ENCODE results near the gene RAB5A.
"Not testable (repeated sequence)": the region's sequence is repeated elsewhere in the genome, so short reads cannot be mapped to it uniquely, and the experiment has no call there.

RAB5A gene

DNA sequence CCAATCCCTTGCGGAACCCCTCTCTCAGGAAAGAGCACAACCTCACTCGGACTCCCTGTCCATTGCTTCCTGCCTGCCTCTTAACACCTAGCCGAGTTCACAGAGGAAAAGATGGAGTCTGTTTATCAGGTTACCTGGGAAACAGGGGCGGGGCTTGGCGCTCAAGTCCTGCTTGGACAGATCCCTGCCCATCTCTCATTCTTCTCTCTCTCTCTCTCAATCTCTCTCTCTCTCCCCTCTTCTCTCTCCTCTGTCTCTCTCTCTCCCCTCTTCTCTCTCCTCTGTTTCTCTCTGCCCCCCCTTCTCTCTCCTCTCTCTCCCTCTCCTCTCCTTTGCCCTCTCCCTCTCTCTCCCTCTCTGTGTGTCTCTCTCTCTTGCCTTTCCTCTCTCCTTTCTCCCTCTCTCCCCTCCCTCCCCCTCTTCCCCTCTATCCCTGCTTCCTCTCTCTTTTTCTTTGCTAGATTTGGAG lies 12.8 kb upstream of the RAB5A start, which contains the start of gene EFHB:
Gene EFHB (minus strand): TSS at position 120 of the 469 bp plus-strand sequence. CDS start 199 bp downstream, outside the sequence.
- H3K4me1 ChIP-seq, result no peaks in the 10 kb centered on the region
- H3K27me3 ChIP-seq (ENCODE audit: low read depth), result no peaks in the 10 kb centered on the region
- no peak within 1 kb of the TSS for H3K4me3 ChIP-seq
- no peaks in the 10 kb centered on the region for H3K9me3 ChIP-seq
- DNase-seq (ENCODE audit: low spot score in 2 of 2), result peak; percentile 45 to 84
- in situ Hi-C loops (cut with MboI; ENCODE audit: low sequenced_read_pairs), result no loop called here
- H3K36me3 ChIP-seq (replicated peaks), result no peaks in the 10 kb centered on the region

GRCh38 chr3:19937459-19938294 lies 9.2 kb upstream of the RAB5A start:
- in situ Hi-C loops (cut with MboI; ENCODE audit: low sequenced_read_pairs), result no loop called here
- no peaks in the 10 kb centered on the region for H3K27me3 ChIP-seq (ENCODE audit: low read depth)
- H3K4me3 ChIP-seq, result no peak overlapping the region
- no peaks in the 10 kb centered on the region for H3K36me3 ChIP-seq (replicated peaks)
- H3K9me3 ChIP-seq, result no peaks in the 10 kb centered on the region
- no peak for DNase-seq (ENCODE audit: low spot score in 2 of 2)
- no peaks in the 10 kb centered on the region for H3K4me1 ChIP-seq

DNA sequence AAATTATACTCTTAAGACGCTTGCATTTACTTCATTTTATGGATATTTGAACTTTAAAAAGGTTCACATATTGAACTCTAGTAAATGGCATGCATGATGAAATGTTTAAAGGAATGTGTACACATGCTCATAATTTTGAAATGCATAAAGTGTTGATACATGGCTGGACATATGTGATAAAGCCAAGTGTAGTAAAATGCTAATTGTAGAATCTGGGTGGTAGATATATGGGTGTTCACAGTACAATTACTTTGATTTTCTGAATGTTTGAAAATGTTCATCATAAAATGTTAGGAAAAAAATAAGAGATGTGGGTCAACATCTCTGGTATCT lies 8.6 kb upstream of the RAB5A start:
- Histone ChIP-seq H3K36me3 (replicated peaks) (no peaks in the 10 kb centered on the region), H3K27me3 (ENCODE audit: low read depth) (no peaks in the 10 kb centered on the region), H3K9me3 (no peaks in the 10 kb centered on the region), H3K4me3 (no peak overlapping the region), H3K4me1 (no peaks in the 10 kb centered on the region)
- no peak for DNase-seq (ENCODE audit: low spot score in 2 of 2)
- in situ Hi-C loops (cut with MboI; ENCODE audit: low sequenced_read_pairs), result no loop called here

DNA sequence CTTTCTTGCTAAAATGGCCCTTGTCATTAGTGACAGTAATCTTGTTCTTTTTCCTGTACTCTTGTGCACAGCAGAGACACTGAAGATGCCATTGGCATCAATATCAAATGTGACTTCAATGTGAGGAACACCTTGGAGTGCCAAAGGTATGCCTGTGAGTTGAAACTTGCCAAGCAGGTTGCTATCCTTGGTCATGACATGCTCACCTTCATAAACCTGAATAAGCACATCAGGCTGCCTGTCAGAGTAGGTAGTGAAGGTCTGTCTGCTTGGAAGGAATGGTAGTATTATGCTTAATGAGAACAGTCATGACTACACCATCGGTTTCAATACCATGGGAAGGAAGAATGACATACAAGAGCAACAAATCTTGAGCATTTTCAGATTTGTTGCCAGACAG lies 6.3 kb upstream of the RAB5A start:
- Histone ChIP-seq H3K4me3 (no peak overlapping the region), H3K4me1 (no peaks in the 10 kb centered on the region), H3K27me3 (ENCODE audit: low read depth) (no peaks in the 10 kb centered on the region), H3K9me3 (no peaks in the 10 kb centered on the region), H3K36me3 (replicated peaks) (no peaks in the 10 kb centered on the region)
- in situ Hi-C loops (cut with MboI; ENCODE audit: low sequenced_read_pairs), result no loop called here
- DNase-seq (ENCODE audit: low spot score in 2 of 2), result no peak

- Histone ChIP-seq H3K4me3 (no peak overlapping the region), H3K27me3 (ENCODE audit: low read depth) (no peaks in the 10 kb centered on the region), H3K36me3 (replicated peaks) (peaks cover 5% of the 10 kb centered on the region), H3K4me1 (peaks cover 18% of the 10 kb centered on the region), H3K9me3 (no peaks in the 10 kb centered on the region)
- in situ Hi-C loops (cut with MboI; ENCODE audit: low sequenced_read_pairs), result loop anchor here (5.0 kb wide), 1 partner anchor 97 kb away; the partner anchor contains the start of gene KAT2B
- DNase-seq (ENCODE audit: low spot score in 2 of 2), result no peak
These were observed 1.4 kb upstream of the RAB5A start for GRCh38 chr3:19945534-19945933.

DNA sequence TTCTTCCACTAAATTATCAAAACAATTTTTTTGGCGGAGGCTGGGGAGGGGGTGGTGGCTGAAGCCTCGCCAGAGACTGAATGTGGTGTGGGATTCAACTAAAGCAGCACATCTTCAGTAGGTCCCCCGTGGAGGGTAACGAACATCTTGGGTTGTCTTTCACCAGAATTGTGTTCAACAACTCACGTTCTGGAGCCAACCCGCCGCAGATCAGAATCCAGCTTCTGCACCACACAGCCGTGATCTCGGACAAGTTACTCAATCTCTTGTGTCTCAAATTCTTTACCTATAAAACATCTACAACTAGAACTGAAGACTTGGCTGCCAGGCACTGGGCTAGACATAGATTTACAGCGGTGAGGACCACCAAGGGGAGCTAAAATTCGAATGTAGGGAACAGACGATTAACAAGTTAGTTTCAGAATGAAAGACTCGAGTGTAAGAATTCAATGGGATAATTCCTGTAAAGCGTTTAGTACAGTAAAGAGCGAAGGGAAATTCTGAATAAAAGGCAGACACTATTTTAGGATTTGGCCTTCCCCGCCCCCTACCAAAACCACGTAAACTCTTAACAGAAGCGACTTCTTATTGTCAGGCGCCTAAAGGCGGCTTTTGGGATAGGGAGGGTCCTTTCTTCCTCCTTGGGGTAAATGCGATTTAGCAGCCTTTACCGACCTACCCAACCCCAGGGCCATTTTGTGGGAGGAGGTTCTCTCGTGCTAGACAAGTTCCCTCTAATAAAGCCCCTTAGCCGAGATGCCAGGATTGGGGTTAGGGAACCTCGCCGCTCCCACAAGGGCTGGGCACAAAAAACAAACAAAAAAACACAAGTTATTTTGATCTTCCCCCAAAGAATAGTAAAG lies 697 bp upstream of the RAB5A start:
- H3K9me3 ChIP-seq, result no peaks in the 10 kb centered on the region
- no peaks in the 10 kb centered on the region for H3K27me3 ChIP-seq (ENCODE audit: low read depth)
- H3K4me3 ChIP-seq, result peak overlapping the region; percentile 93
- peaks cover 18% of the 10 kb centered on the region for H3K4me1 ChIP-seq
- H3K36me3 ChIP-seq (replicated peaks), result peaks cover 9% of the 10 kb centered on the region
- no peak for DNase-seq (ENCODE audit: low spot score in 2 of 2)
- in situ Hi-C loops (cut with MboI; ENCODE audit: low sequenced_read_pairs), result loop anchor here (5.0 kb wide), 1 partner anchor 96 kb away; the partner anchor contains the start of gene KAT2B

DNA sequence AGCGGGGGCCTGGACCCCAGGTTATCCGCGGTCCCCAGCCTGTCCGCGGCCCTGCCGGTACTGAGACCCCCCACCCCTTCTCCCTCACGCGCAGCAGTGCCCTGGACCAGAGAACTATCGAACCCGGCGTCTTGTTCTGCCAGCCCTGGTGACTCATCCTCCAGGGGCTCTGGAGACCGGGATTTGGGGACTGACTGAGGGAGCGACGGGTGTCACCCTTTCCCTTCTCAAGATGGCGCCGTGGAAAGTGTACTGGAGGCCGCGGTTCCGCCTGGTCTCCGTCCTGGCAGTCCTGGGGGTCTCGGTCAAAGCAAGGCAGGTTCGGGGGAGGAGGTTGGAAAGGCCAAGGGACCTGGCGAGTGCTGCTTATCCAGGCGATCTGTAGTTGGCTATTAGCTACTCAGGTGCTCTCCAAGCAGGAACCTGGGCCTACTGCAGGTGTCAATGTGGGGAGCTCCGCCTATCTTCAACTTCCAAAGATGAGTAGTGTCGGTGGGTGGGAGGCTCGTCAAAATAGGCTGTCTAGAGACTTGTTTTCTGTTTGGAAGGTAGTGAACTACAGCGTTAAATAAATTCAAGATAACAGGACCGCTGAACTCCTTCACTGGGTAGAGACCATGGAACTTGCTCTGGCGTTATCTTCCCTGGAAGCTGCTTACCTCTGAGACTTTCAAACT lies 790 bp downstream of the RAB5A start:
- peaks cover 18% of the 10 kb centered on the region for H3K4me1 ChIP-seq
- peak; percentile 57 to 59 for DNase-seq (ENCODE audit: low spot score in 2 of 2)

GRCh38 chr3:19948226-19948591 lies 1.3 kb downstream of the RAB5A start:
- peak in 1 of 2 experiments; percentile 9 for DNase-seq (ENCODE audit: low spot score in 2 of 2)
- H3K4me3 ChIP-seq, result peak overlapping the region; percentile 93
- H3K4me1 ChIP-seq, result peaks cover 18% of the 10 kb centered on the region
- no peaks in the 10 kb centered on the region for H3K27me3 ChIP-seq (ENCODE audit: low read depth)
- in situ Hi-C loops (cut with MboI; ENCODE audit: low sequenced_read_pairs), result loop anchor here (5.0 kb wide), 1 partner anchor 94 kb away; the partner anchor contains the start of gene KAT2B
- H3K36me3 ChIP-seq (replicated peaks), result peaks cover 24% of the 10 kb centered on the region
- no peaks in the 10 kb centered on the region for H3K9me3 ChIP-seq

More for the DNA sequence above, 790 bp downstream of the RAB5A start:
- in situ Hi-C loops (cut with MboI; ENCODE audit: low sequenced_read_pairs), result loop anchor here (5.0 kb wide), 1 partner anchor 95 kb away; the partner anchor contains the start of gene KAT2B
- H3K4me3 ChIP-seq, result peak overlapping the region; percentile 93
- no peaks in the 10 kb centered on the region for H3K27me3 ChIP-seq (ENCODE audit: low read depth)
- no peaks in the 10 kb centered on the region for H3K9me3 ChIP-seq
- peaks cover 21% of the 10 kb centered on the region for H3K36me3 ChIP-seq (replicated peaks)

DNA sequence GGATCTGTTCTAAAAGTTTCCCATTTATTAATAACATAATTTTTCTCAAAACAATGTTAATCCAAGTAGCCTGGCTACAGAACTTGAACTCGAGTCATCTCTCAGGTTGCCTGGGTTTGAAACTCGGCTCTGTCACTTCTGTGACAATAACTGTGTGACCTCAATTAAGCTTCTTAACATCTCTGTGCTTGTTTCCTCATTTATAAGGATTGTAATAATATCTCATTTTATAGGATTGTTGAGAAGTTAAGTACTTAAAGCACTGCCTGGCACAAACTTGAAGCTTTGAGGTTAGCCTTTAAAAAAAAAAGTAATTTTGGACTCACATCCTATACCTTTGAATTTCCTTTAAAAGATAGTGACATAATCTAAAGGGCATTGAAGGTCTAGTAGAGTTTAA lies 3.4 kb downstream of the RAB5A start:
- Histone ChIP-seq H3K36me3 (replicated peaks) (peaks cover 35% of the 10 kb centered on the region), H3K4me3 (no peak overlapping the region), H3K27me3 (ENCODE audit: low read depth) (no peaks in the 10 kb centered on the region), H3K9me3 (no peaks in the 10 kb centered on the region), H3K4me1 (peaks cover 18% of the 10 kb centered on the region)
- in situ Hi-C loops (cut with MboI; ENCODE audit: low sequenced_read_pairs), result no loop called here
- DNase-seq (ENCODE audit: low spot score in 2 of 2), result no peak

GRCh38 chr3:19954676-19955075 lies 7.8 kb downstream of the RAB5A start:
- Histone ChIP-seq H3K4me3 (no peak overlapping the region), H3K9me3 (no peaks in the 10 kb centered on the region), H3K36me3 (replicated peaks) (peaks cover 39% of the 10 kb centered on the region), H3K4me1 (peaks cover 8% of the 10 kb centered on the region), H3K27me3 (ENCODE audit: low read depth) (no peaks in the 10 kb centered on the region)
- no peak for DNase-seq (ENCODE audit: low spot score in 2 of 2)
- in situ Hi-C loops (cut with MboI; ENCODE audit: low sequenced_read_pairs), result no loop called here

- DNase-seq (ENCODE audit: low spot score in 2 of 2); H3K9me3 ChIP-seq; H3K4me1 ChIP-seq; H3K27me3 ChIP-seq (ENCODE audit: low read depth); H3K4me3 ChIP-seq; in situ Hi-C loops (cut with MboI; ENCODE audit: low sequenced_read_pairs): not testable (repeated sequence)
- H3K36me3 ChIP-seq (replicated peaks), result peaks cover 26% of the 10 kb centered on the region
These were observed 10.5 kb downstream of the RAB5A start for GRCh38 chr3:19957354-19957753.

GRCh38 chr3:19959505-19959904 lies 12.6 kb downstream of the RAB5A start:
- H3K4me1 ChIP-seq, result peaks cover 3% of the 10 kb centered on the region; the same call in 1 of the 2 replicates
- H3K27me3 ChIP-seq (ENCODE audit: low read depth), result no peaks in the 10 kb centered on the region
- no peak overlapping the region for H3K4me3 ChIP-seq
- H3K36me3 ChIP-seq (replicated peaks), result peaks cover 13% of the 10 kb centered on the region
- H3K9me3 ChIP-seq, result no peaks in the 10 kb centered on the region
- no peak for DNase-seq (ENCODE audit: low spot score in 2 of 2)
- in situ Hi-C loops (cut with MboI; ENCODE audit: low sequenced_read_pairs), result no loop called here

- no peak for DNase-seq (ENCODE audit: low spot score in 2 of 2)
- Histone ChIP-seq H3K4me1 (peaks cover 3% of the 10 kb centered on the region; the same call in 1 of the 2 replicates), H3K36me3 (replicated peaks) (peaks cover 9% of the 10 kb centered on the region), H3K9me3 (no peaks in the 10 kb centered on the region), H3K4me3 (no peak overlapping the region), H3K27me3 (ENCODE audit: low read depth) (no peaks in the 10 kb centered on the region)
- in situ Hi-C loops (cut with MboI; ENCODE audit: low sequenced_read_pairs), result no loop called here
These were observed 13.8 kb downstream of the RAB5A start for GRCh38 chr3:19960696-19961095.

All from HAP-1 (cell line).